Thyroid gland (tissue), 4 donors: ENCODE measurements around the gene NEK5.

ENCODE experiments used
- POLR2A ChIP-seq, 2 donors: fragments of 450-650 bp; IDR thresholded peaks; one replicate each; pipeline ENCODE4 v1.6.1; 2017; ENCODE audit warnings: antibody characterized with exemption in 2 of 2, mild to moderate bottlenecking in 2 of 2, moderate library complexity in 1 of 2
- TF ChIP-seq, protein P1 (sequence below), 6 experiments: fragments of 200-600 bp in 3 of 6; fragments of 450-650 bp in 3 of 6; sonication (generic) in 3 of 6; IDR thresholded peaks; one replicate each; pipeline ENCODE4 v1.5.1; 2016 to 2019; ENCODE audit warnings: antibody characterized with exemption in 6 of 6, mild to moderate bottlenecking in 2 of 6, inconsistent platforms in 1 of 6, moderate library complexity in 1 of 6

DNA sequence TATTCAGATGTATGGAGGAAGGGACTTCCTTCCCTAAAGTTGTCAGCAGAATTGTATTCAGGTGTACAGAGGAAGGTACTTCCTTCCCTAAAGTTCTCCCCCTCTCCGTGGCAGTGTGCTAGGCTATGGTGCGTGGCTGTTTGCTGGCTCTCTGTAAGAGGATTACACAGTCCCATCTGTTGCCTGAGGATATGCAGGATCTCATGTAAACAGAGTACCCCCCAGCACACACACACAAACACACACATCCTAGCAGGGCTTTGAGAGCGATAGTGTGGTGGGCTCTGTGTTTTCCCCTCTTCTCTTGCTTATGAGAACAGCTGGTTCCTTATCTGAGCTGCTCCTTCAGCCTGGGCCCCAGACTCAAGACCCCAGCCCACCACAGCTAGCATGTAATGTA is 10.3 kb downstream of the NEK5 start:
- TF ChIP-seq, protein P1, sequence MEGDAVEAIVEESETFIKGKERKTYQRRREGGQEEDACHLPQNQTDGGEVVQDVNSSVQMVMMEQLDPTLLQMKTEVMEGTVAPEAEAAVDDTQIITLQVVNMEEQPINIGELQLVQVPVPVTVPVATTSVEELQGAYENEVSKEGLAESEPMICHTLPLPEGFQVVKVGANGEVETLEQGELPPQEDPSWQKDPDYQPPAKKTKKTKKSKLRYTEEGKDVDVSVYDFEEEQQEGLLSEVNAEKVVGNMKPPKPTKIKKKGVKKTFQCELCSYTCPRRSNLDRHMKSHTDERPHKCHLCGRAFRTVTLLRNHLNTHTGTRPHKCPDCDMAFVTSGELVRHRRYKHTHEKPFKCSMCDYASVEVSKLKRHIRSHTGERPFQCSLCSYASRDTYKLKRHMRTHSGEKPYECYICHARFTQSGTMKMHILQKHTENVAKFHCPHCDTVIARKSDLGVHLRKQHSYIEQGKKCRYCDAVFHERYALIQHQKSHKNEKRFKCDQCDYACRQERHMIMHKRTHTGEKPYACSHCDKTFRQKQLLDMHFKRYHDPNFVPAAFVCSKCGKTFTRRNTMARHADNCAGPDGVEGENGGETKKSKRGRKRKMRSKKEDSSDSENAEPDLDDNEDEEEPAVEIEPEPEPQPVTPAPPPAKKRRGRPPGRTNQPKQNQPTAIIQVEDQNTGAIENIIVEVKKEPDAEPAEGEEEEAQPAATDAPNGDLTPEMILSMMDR (IDR thresholded peaks at IDR 0.05), result no peak
- no peak for TF ChIP-seq POLR2A (IDR thresholded peaks at IDR 0.05)
